Embryonic facial prominence (tissue), 1 donor: Measurements from ENCODE around the gene CDA.
"Not testable (repeated sequence)": the region's sequence is repeated elsewhere in the genome, so short reads cannot be mapped to it uniquely, and the experiment has no call there.

Experiments used
- DNase-seq: peaks from one replicate; pipeline ENCODE4 v3.0.0-alpha.2; 2016; ENCODE audit errors: extremely low spot score

Gene CDA

GRCh38 chr1:20586953-20587660 lies 1.8 kb upstream of the CDA start:
- DNase-seq = no peak

GRCh38 chr1:20587661-20588053 lies 1.2 kb upstream of the CDA start:
- no peak for DNase-seq

GRCh38 chr1:20589331-20590278 lies 708 bp downstream of the CDA start:
- DNase-seq = no peak

DNA sequence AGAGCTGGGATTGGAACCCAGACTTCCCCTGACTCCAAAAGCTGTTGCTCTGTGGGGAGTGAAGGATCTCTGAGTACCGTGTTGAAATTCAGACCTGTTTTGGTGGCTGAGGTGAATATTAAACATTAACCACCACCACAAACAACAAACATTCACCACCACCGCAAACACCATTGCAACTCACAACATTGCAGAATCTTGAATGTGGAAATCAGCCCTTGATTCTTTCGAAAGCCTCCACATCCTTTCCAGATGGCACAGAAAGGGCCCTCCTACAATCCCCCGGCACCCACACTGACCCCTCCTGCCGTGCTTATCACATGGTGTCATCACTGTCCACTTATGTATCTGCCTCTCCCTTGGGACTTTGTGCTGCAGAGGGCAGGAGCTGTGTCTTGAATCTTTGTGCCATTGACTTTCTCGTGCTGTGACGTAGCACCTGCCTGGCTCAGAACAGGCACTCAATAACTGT lies 1.4 kb downstream of the CDA start:
- no peak for DNase-seq

- DNase-seq = no peak
Observed at GRCh38 chr1:20593756-20594155, 4.9 kb downstream of the CDA start.

GRCh38 chr1:20594746-20595145 lies 5.8 kb downstream of the CDA start:
- DNase-seq = no peak

- no peak for DNase-seq
Observed at GRCh38 chr1:20596106-20596505, 7.2 kb downstream of the CDA start.

GRCh38 chr1:20597650-20598049 lies 8.8 kb downstream of the CDA start:
- no peak for DNase-seq

DNA sequence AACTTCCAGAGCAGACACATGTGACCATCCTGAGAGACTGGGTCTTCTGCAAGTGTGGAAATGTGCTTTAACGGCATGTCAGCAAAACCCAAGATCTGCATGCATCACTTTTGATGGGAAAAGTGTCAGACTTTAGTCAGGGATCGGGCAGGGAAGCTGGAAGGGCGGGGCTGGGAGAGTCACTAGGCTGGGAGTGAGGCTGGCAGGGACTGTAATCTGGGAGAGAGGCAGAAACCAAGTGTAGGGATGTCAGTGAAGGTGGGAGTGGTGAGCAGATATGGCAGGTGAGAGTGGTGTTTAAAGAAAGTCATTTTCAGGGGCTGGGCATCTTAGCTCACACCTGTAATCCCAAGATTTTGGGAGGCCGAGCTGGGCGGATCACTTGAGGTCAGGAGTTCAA lies 11.3 kb downstream of the CDA start:
- DNase-seq = no peak

GRCh38 chr1:20601129-20601825 lies 12.4 kb downstream of the CDA start:
- DNase-seq = no peak

GRCh38 chr1:20602851-20603450 lies 14.1 kb downstream of the CDA start:
- no peak for DNase-seq

GRCh38 chr1:20603504-20604464 lies 14.9 kb downstream of the CDA start:
- no peak for DNase-seq

- no peak for DNase-seq
Observed at GRCh38 chr1:20604678-20605077, 15.8 kb downstream of the CDA start.

DNA sequence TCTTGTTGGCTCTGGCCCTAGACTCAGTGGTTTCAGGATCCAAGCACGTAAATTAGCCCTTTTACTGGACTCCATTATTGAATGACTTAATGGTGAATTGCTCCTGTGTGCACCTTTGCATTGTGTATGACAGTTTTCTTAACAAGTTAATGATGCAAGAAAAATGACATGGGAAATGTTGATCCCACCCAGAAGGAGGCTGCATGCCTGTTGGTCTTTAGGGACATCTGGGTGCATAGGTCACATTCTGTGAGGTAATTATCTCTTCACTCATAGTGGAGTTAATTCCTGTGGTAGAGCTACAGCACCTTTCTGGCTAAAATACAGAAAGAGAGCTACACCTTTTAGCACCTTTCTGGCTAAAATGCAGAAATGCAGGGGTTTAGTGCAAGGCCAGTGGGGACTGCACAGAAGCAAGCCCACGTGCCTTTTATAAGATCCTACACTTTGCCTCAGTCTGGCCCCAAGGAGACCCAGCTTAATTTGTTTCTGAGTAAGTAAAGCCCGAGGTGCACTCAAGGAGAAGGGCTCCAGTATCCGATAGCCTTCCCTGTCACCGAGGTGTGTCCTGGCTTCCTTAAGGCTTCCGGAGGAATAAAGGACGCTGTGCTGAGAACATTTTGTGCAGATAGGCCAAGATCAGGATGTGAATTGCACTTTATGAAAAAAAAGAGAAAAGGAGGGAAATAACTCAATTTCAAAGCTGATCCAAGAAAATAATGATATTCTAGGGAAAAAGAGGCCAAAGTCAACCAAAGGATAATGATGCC lies 18.1 kb downstream of the CDA start:
- DNase-seq = not testable (repeated sequence)

DNA sequence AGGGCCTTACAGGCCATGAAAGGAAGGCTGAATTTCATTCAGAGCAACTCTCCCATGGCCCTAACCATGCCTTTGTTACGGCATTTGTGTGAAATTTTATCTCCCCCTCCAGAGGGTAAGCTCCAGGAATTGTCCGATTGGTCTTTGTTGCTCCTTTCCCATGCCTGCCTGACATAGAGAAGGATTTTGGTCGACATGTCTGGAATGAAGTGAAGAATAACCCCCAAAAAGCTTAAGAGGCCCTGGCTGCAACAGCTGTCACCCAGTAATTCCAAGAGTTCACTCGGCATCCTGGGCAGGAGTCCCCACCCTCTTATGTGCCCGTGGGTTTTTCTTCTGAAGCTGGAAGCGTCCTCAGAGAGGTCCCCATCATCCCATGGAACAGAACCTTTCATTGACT lies 20.6 kb downstream of the CDA start:
- no peak for DNase-seq

DNA sequence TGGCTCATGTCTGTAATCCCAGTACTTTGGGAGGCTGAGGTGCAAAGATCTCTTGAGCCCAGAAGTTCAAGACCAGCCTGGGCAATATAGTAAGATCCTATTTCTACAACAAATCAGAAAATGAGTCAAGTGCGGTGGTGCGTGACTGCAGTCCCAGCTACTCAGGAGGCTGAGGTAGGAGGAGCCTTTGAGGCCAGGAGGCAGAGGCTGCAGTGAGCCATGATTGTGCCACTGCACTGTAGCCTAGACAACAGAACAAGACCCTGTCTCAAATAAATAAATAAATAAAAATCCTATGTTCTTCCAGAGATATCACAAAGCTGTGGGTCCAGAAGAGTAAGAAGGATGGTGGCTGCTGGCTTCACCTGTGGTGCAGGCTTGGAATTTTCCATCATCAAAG lies 22.1 kb downstream of the CDA start:
- DNase-seq = no peak

- DNase-seq = no peak
Observed at GRCh38 chr1:20611652-20612051, 22.8 kb downstream of the CDA start.

- DNase-seq = no peak
Observed at GRCh38 chr1:20612221-20612746, 23.4 kb downstream of the CDA start.

GRCh38 chr1:20614131-20614579 lies 25.3 kb downstream of the CDA start:
- DNase-seq = no peak
